ENCODE measurements around the gene PTPMT1.
A peak's percentile ranks its signal among the peaks of the same experiment; 100 is the strongest.

Gene PTPMT1

DNA sequence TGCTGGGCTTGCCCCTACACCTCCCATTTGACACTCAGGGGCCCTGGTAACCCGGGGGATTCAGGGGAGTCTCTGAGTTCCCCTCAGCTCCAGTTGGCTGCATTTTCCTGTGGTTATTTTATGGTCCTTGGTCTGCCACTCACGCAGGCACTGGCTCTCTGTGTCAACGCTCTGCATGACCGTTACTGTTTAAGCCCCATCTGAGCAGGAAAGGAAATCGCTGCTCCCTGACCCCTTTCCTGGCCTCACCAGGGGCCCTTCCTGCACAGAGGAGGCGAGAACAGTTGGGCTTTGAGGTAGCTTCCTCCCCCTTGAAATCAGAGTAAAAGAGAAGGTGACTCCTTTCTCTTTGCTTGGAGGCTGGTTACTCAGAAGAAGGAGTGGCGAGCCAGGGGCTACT lies 26.4 kb downstream of the PTPMT1 start:
- H3K27ac ChIP-seq (ENCODE audit: low read depth, low read length) = no peak overlapping the region
- H3K9ac ChIP-seq (ENCODE audit: low read depth in 1 of 2, low read length in 2 of 2) = no peak overlapping the region

GRCh38 chr11:47592251-47592650 lies 26.9 kb downstream of the PTPMT1 start:
- Histone ChIP-seq H3K4me1 (ENCODE audit: control insufficient read depth in 1 of 2, insufficient read depth in 2 of 2, low read length in 2 of 2) (peaks cover 4 to 6% of the 10 kb centered on the region in 2 donors), H3K27ac (ENCODE audit: low read depth, low read length) (no peak overlapping the region), H3K27me3 (ENCODE audit: control insufficient read depth in 1 of 2, insufficient read depth in 2 of 2, low read length in 2 of 2) (peaks cover 29 to 42% of the 10 kb centered on the region in 2 donors), H3K36me3 (ENCODE audit: control insufficient read depth in 1 of 2, insufficient read depth in 2 of 2, low read length in 2 of 2) (no peaks in the 10 kb centered on the region), H3K9ac (ENCODE audit: low read depth in 1 of 2, low read length in 2 of 2) (no peak overlapping the region), H3K4me3 (ENCODE audit: low read depth in 1 of 2, low read length in 2 of 2) (no peak overlapping the region), H3K9me3 (ENCODE audit: control insufficient read depth in 1 of 2, low read length in 2 of 2) (no peaks in the 10 kb centered on the region)

More for the DNA sequence above, 26.4 kb downstream of the PTPMT1 start:
- Histone ChIP-seq H3K36me3 (ENCODE audit: control insufficient read depth in 1 of 2, insufficient read depth in 2 of 2, low read length in 2 of 2) (no peaks in the 10 kb centered on the region), H3K4me1 (ENCODE audit: control insufficient read depth in 1 of 2, insufficient read depth in 2 of 2, low read length in 2 of 2) (peaks cover 4 to 6% of the 10 kb centered on the region in 2 donors), H3K9me3 (ENCODE audit: control insufficient read depth in 1 of 2, low read length in 2 of 2) (no peaks in the 10 kb centered on the region), H3K4me3 (ENCODE audit: low read depth in 1 of 2, low read length in 2 of 2) (no peak overlapping the region), H3K27me3 (ENCODE audit: control insufficient read depth in 1 of 2, insufficient read depth in 2 of 2, low read length in 2 of 2) (peaks cover 29 to 42% of the 10 kb centered on the region in 2 donors)

DNA sequence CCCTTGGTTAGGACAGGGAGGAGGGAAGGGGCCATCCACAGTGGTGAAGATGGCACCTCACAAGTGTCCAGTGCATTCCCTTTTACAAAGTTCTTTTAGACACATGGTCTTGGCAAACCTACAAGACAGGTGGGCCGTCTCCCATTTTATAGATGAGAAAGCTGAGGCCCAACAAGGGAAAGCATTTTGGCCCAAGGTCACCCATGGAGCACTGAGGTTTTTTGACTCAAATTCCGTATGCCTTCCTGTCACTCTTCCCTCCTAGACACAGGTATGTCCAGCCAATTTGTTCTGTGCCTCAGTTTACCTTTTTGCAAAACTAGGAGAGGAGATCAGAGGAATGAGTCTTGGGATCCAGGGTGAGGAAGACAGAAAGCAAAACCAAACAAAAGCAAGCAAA lies 27.6 kb downstream of the PTPMT1 start:
- no peak overlapping the region for H3K9ac ChIP-seq (ENCODE audit: low read depth in 1 of 2, low read length in 2 of 2)
- H3K9me3 ChIP-seq (ENCODE audit: control insufficient read depth in 1 of 2, low read length in 2 of 2) = no peaks in the 10 kb centered on the region
- peaks cover 4 to 6% of the 10 kb centered on the region in 2 donors for H3K4me1 ChIP-seq (ENCODE audit: control insufficient read depth in 1 of 2, insufficient read depth in 2 of 2, low read length in 2 of 2)
- no peak overlapping the region for H3K27ac ChIP-seq (ENCODE audit: low read depth, low read length)
- H3K4me3 ChIP-seq (ENCODE audit: low read depth in 1 of 2, low read length in 2 of 2) = no peak overlapping the region
- H3K36me3 ChIP-seq (ENCODE audit: control insufficient read depth in 1 of 2, insufficient read depth in 2 of 2, low read length in 2 of 2) = no peaks in the 10 kb centered on the region
- peaks cover 29 to 42% of the 10 kb centered on the region in 2 donors for H3K27me3 ChIP-seq (ENCODE audit: control insufficient read depth in 1 of 2, insufficient read depth in 2 of 2, low read length in 2 of 2)

- Histone ChIP-seq H3K36me3 (ENCODE audit: control insufficient read depth in 1 of 2, insufficient read depth in 2 of 2, low read length in 2 of 2) (no peaks in the 10 kb centered on the region), H3K27ac (ENCODE audit: low read depth, low read length) (no peak overlapping the region), H3K27me3 (ENCODE audit: control insufficient read depth in 1 of 2, insufficient read depth in 2 of 2, low read length in 2 of 2) (peaks cover 29 to 42% of the 10 kb centered on the region in 2 donors), H3K4me3 (ENCODE audit: low read depth in 1 of 2, low read length in 2 of 2) (peak overlapping the region in 1 of 2 donors; percentile 40), H3K9ac (ENCODE audit: low read depth in 1 of 2, low read length in 2 of 2) (no peak overlapping the region), H3K9me3 (ENCODE audit: control insufficient read depth in 1 of 2, low read length in 2 of 2) (no peaks in the 10 kb centered on the region), H3K4me1 (ENCODE audit: control insufficient read depth in 1 of 2, insufficient read depth in 2 of 2, low read length in 2 of 2) (peaks cover 3 to 4% of the 10 kb centered on the region in 2 donors)
Measured at GRCh38 chr11:47593492-47593933, 28.1 kb downstream of the PTPMT1 start.

- H3K4me3 ChIP-seq (ENCODE audit: low read depth in 1 of 2, low read length in 2 of 2) = peak within 1 kb of the TSS; percentile 8 to 40
- no peak within 1 kb of the TSS for H3K27ac ChIP-seq (ENCODE audit: low read depth, low read length)
- no peaks in the 10 kb centered on the region for H3K9me3 ChIP-seq (ENCODE audit: control insufficient read depth in 1 of 2, low read length in 2 of 2)
- H3K4me1 ChIP-seq (ENCODE audit: control insufficient read depth in 1 of 2, insufficient read depth in 2 of 2, low read length in 2 of 2) = peaks cover 3 to 4% of the 10 kb centered on the region in 2 donors
- H3K27me3 ChIP-seq (ENCODE audit: control insufficient read depth in 1 of 2, insufficient read depth in 2 of 2, low read length in 2 of 2) = peaks cover 29 to 42% of the 10 kb centered on the region in 2 donors
- H3K9ac ChIP-seq (ENCODE audit: low read depth in 1 of 2, low read length in 2 of 2) = no peak within 1 kb of the TSS
- H3K36me3 ChIP-seq (ENCODE audit: control insufficient read depth in 1 of 2, insufficient read depth in 2 of 2, low read length in 2 of 2) = no peaks in the 10 kb centered on the region
Measured at GRCh38 chr11:47593934-47594855, 28.8 kb downstream of the PTPMT1 start, which contains the start of gene C1QTNF4. Gene C1QTNF4 (minus strand): TSS chr11:47594411. CDS start chr11:47590810, 3,601 bp downstream.

GRCh38 chr11:47595029-47595428 lies 29.6 kb downstream of the PTPMT1 start:
- H3K9ac ChIP-seq (ENCODE audit: low read depth in 1 of 2, low read length in 2 of 2) = no peak overlapping the region
- no peak overlapping the region for H3K4me3 ChIP-seq (ENCODE audit: low read depth in 1 of 2, low read length in 2 of 2)
- H3K27ac ChIP-seq (ENCODE audit: low read depth, low read length) = no peak overlapping the region
- no peaks in the 10 kb centered on the region for H3K9me3 ChIP-seq (ENCODE audit: control insufficient read depth in 1 of 2, low read length in 2 of 2)
- no peaks in the 10 kb centered on the region for H3K36me3 ChIP-seq (ENCODE audit: control insufficient read depth in 1 of 2, insufficient read depth in 2 of 2, low read length in 2 of 2)
- peaks cover 3 to 4% of the 10 kb centered on the region in 2 donors for H3K4me1 ChIP-seq (ENCODE audit: control insufficient read depth in 1 of 2, insufficient read depth in 2 of 2, low read length in 2 of 2)
- H3K27me3 ChIP-seq (ENCODE audit: control insufficient read depth in 1 of 2, insufficient read depth in 2 of 2, low read length in 2 of 2) = peaks cover 29 to 42% of the 10 kb centered on the region in 2 donors

DNA sequence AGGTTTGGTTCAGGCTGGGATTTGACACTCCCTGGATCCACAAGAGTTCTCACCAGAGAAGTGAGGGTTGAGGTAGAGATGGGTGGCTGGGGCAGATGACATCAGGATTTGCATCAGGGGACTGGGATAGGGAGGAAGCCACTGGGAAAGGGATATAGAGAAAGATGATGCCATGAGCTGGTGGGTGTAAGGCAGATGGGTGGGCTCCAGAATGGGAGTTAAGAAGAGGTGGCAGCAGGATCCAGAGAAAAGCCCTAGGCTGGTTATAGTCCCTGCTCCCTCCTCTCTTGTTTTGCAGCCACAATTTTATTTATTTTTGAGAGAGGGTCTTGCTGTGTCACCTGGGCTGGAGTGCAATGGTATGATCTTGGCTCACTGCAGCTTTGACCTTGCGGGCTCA lies 30.6 kb downstream of the PTPMT1 start:
- no peaks in the 10 kb centered on the region for H3K36me3 ChIP-seq (ENCODE audit: control insufficient read depth in 1 of 2, insufficient read depth in 2 of 2, low read length in 2 of 2)
- H3K9me3 ChIP-seq (ENCODE audit: control insufficient read depth in 1 of 2, low read length in 2 of 2) = no peaks in the 10 kb centered on the region
- H3K4me1 ChIP-seq (ENCODE audit: control insufficient read depth in 1 of 2, insufficient read depth in 2 of 2, low read length in 2 of 2) = peaks cover 3 to 4% of the 10 kb centered on the region in 2 donors
- H3K27me3 ChIP-seq (ENCODE audit: control insufficient read depth in 1 of 2, insufficient read depth in 2 of 2, low read length in 2 of 2) = peaks cover 29 to 42% of the 10 kb centered on the region in 2 donors
- no peak overlapping the region for H3K27ac ChIP-seq (ENCODE audit: low read depth, low read length)
- H3K4me3 ChIP-seq (ENCODE audit: low read depth in 1 of 2, low read length in 2 of 2) = no peak overlapping the region
- H3K9ac ChIP-seq (ENCODE audit: low read depth in 1 of 2, low read length in 2 of 2) = no peak overlapping the region

DNA sequence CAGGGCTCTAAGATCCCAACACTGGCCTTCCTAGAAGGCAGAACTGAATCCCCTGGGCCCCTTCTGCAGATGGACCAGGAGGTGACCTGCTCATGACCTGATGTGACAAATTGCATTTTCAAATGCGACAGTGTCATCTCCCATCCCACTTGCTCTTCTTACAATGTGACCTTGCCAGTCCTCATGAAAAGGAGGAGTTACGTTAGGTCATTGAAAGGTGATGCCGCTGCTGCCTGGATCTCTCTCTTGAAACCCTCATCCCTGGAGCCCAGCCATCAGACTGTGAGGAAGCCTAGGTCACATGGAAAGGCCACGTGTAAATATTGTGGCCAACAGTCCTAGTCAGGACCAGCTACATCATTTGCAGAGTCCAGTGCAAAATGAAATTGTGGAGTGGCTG lies 34.5 kb downstream of the PTPMT1 start:
- Histone ChIP-seq H3K9ac (ENCODE audit: low read depth in 1 of 2, low read length in 2 of 2) (no peak overlapping the region), H3K9me3 (ENCODE audit: control insufficient read depth in 1 of 2, low read length in 2 of 2) (no peaks in the 10 kb centered on the region), H3K4me1 (ENCODE audit: control insufficient read depth in 1 of 2, insufficient read depth in 2 of 2, low read length in 2 of 2) (no peaks in the 10 kb centered on the region), H3K4me3 (ENCODE audit: low read depth in 1 of 2, low read length in 2 of 2) (no peak overlapping the region), H3K36me3 (ENCODE audit: control insufficient read depth in 1 of 2, insufficient read depth in 2 of 2, low read length in 2 of 2) (no peaks in the 10 kb centered on the region), H3K27me3 (ENCODE audit: control insufficient read depth in 1 of 2, insufficient read depth in 2 of 2, low read length in 2 of 2) (peaks cover 4 to 11% of the 10 kb centered on the region in 2 donors), H3K27ac (ENCODE audit: low read depth, low read length) (no peak overlapping the region)

- Histone ChIP-seq H3K4me3 (ENCODE audit: low read depth in 1 of 2, low read length in 2 of 2) (no peak overlapping the region), H3K27ac (ENCODE audit: low read depth, low read length) (no peak overlapping the region), H3K4me1 (ENCODE audit: control insufficient read depth in 1 of 2, insufficient read depth in 2 of 2, low read length in 2 of 2) (no peaks in the 10 kb centered on the region), H3K9me3 (ENCODE audit: control insufficient read depth in 1 of 2, low read length in 2 of 2) (no peaks in the 10 kb centered on the region), H3K36me3 (ENCODE audit: control insufficient read depth in 1 of 2, insufficient read depth in 2 of 2, low read length in 2 of 2) (no peaks in the 10 kb centered on the region), H3K27me3 (ENCODE audit: control insufficient read depth in 1 of 2, insufficient read depth in 2 of 2, low read length in 2 of 2) (no peaks in the 10 kb centered on the region), H3K9ac (ENCODE audit: low read depth in 1 of 2, low read length in 2 of 2) (no peak overlapping the region)
Measured at GRCh38 chr11:47603295-47603694, 37.9 kb downstream of the PTPMT1 start.

DNA sequence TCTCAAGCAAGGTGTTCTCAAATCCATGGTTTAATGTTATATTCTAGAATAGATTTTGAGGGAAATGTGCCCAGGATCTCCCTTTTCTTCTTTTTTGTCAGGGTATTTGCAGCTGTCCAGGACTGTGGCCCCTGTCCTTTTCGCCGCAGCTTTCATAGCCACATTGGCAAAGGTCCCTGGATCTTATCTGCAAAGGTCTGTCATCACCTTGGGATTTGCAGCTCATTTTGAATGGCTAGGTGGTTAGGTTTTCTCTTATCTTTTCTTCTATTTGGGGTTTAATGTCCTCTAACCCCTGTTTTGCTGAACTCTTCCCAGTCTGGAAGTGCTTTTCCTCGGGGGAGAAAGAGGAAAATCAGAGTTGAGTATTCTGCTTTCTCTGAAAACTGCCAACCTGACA lies 40.5 kb downstream of the PTPMT1 start:
- no peaks in the 10 kb centered on the region for H3K9me3 ChIP-seq (ENCODE audit: control insufficient read depth in 1 of 2, low read length in 2 of 2)
- H3K27me3 ChIP-seq (ENCODE audit: control insufficient read depth in 1 of 2, insufficient read depth in 2 of 2, low read length in 2 of 2) = no peaks in the 10 kb centered on the region
- H3K36me3 ChIP-seq (ENCODE audit: control insufficient read depth in 1 of 2, insufficient read depth in 2 of 2, low read length in 2 of 2) = no peaks in the 10 kb centered on the region
- no peak overlapping the region for H3K9ac ChIP-seq (ENCODE audit: low read depth in 1 of 2, low read length in 2 of 2)
- H3K4me3 ChIP-seq (ENCODE audit: low read depth in 1 of 2, low read length in 2 of 2) = no peak overlapping the region
- H3K27ac ChIP-seq (ENCODE audit: low read depth, low read length) = no peak overlapping the region
- no peaks in the 10 kb centered on the region for H3K4me1 ChIP-seq (ENCODE audit: control insufficient read depth in 1 of 2, insufficient read depth in 2 of 2, low read length in 2 of 2)

Data from duodenal mucosa (tissue), 2 donors.